K562 (cell line): Measurements from ENCODE around the gene GNG7. TPM values are rescaled to one million over a fixed set of nuclear protein-coding genes. Genes with fewer than 3 reads are reported as not detected.

Experiments
- ATAC-seq: fragments of 200-7000 bp; cut with Tn5 transposase; 3 replicates; pipeline ENCODE4 v1.9.1; 2020; ENCODE audit warnings: moderate library complexity
- BruUV-seq: library from RNA; stranded (reverse); fragments of 400-500 nt; replicated peaks from 2 replicates; lab custom pipeline; 2021; lab: Mats Ljungman, UMichigan
- CTCF ChIA-PET: fragments of 300-600 bp; formaldehyde crosslinking; extraction: SDS; loops from one replicate; lab custom pipeline; 2021; ENCODE audit warnings: low intra/inter-chr PET ratio; lab: Yijun Ruan, JAX
- POLR2A ChIA-PET: fragments of 300-600, 350-650 bp; sonication (Branson Sonifier 250); formaldehyde crosslinking; extraction: SDS; loops from one replicate; lab custom pipeline; 2021; ENCODE audit warnings: antibody characterized with exemption, inconsistent platforms; lab: Yijun Ruan, JAX
- DNase-seq, 4 experiments: peaks; one replicate each; pipeline versions ENCODE4 v3.0.0 to v3.0.0-alpha.2; 2011 to 2018; ENCODE audit warnings: low spot score in 3 of 4, mixed read lengths in 3 of 4; ENCODE audit errors: extremely low read depth in 1 of 4
- FAIRE-seq: peaks from 2 replicates; lab custom pipeline; 2011; peaks lifted over from hg19 to GRCh38; lab: Jason Lieb, UNC
- H2AFZ ChIP-seq: 2 replicates; pipeline ENCODE4 v1.6.0; 2011; ENCODE audit warnings: low read depth, low read length, control low read depth, inconsistent platforms
- H3K27ac ChIP-seq: fragments of 200-600 bp; 3 replicates; pipeline ENCODE4 v1.8.0; 2011; ENCODE audit warnings: low read depth, mild to moderate bottlenecking, control low read depth, inconsistent platforms, low read length, moderate library complexity, mixed read lengths; ENCODE audit errors: extremely low read depth
- H3K27me3 ChIP-seq, 2 experiments: fragments of 300-600 bp in 1 of 2; 2 replicates in 1 of 2; 3 replicates in 1 of 2; pipeline versions ENCODE4 v1.6.0 to v1.8.0; 2011; ENCODE audit warnings: inconsistent platforms in 2 of 2, low read length in 2 of 2, mild to moderate bottlenecking in 1 of 2, mixed read lengths in 1 of 2, moderate library complexity in 1 of 2; ENCODE audit not compliant: control insufficient read depth in 2 of 2, insufficient read depth in 2 of 2
- H3K36me3 ChIP-seq: fragments of 300-600 bp; 3 replicates; pipeline ENCODE4 v1.8.0; 2011; ENCODE audit warnings: mild to moderate bottlenecking, low read length, inconsistent platforms; ENCODE audit not compliant: control insufficient read depth, insufficient read depth
- H3K4me1 ChIP-seq, 2 experiments: fragments of 200-600 bp in 1 of 2; replicated peaks in 1 of 2; 2 replicates in 1 of 2; 3 replicates in 1 of 2; pipeline versions ENCODE4 v1.5.1 to v1.8.0; 2011; ENCODE audit warnings: inconsistent platforms in 2 of 2, low read length in 2 of 2, mild to moderate bottlenecking in 1 of 2, mixed read lengths in 1 of 2, moderate library complexity in 1 of 2; ENCODE audit not compliant: control insufficient read depth in 2 of 2, insufficient read depth in 2 of 2
- H3K4me2 ChIP-seq: 2 replicates; pipeline ENCODE4 v1.6.1; 2011; ENCODE audit warnings: low read length, control low read depth, inconsistent platforms, mixed read lengths; ENCODE audit not compliant: insufficient read depth
- H3K4me3 ChIP-seq: fragments of 200-600 bp; sonication (generic), shearing (Covaris generic); 2 replicates; pipeline ENCODE4 v1.5.1; 2016; ENCODE audit warnings: control low read depth, inconsistent platforms
- H3K79me2 ChIP-seq: fragments of 200-600 bp; 3 replicates; pipeline ENCODE4 v1.8.0; 2011; ENCODE audit warnings: low read length, inconsistent platforms; ENCODE audit not compliant: control insufficient read depth, insufficient read depth
- H3K9ac ChIP-seq, 2 experiments: 2 replicates each; pipeline versions ENCODE4 v1.6.0 to v1.6.1; 2011; ENCODE audit warnings: low read depth in 2 of 2, low read length in 2 of 2, control low read depth in 1 of 2, inconsistent platforms in 1 of 2, mild to moderate bottlenecking in 1 of 2, mixed read lengths in 1 of 2; ENCODE audit not compliant: insufficient read depth in 1 of 2
- H3K9me1 ChIP-seq: one replicate; pipeline ENCODE4 v1.6.0; 2011; ENCODE audit warnings: inconsistent platforms, mild to moderate bottlenecking, low read length, moderate library complexity; ENCODE audit not compliant: control insufficient read depth, insufficient read depth
- H3K9me3 ChIP-seq: replicated peaks from 2 replicates; pipeline ENCODE4 v1.5.1; 2011; ENCODE audit warnings: low read depth, low read length, inconsistent platforms; ENCODE audit not compliant: control insufficient read depth, insufficient read depth
- H4K20me1 ChIP-seq: replicated peaks from 2 replicates; pipeline ENCODE4 v1.6.1; 2011; ENCODE audit warnings: low read length, inconsistent platforms, mixed read lengths; ENCODE audit not compliant: control insufficient read depth, insufficient read depth
- ARID2 ChIP-seq: fragments of 450-650 bp; IDR thresholded peaks from 2 replicates; pipeline ENCODE4 v1.6.1; 2017; ENCODE audit warnings: antibody characterized with exemption, mild to moderate bottlenecking
- CBFB ChIP-seq: sonication (generic); formaldehyde crosslinking; IDR thresholded peaks from 2 replicates; pipeline ENCODE4 v1.4.0; 2020; ENCODE audit warnings: mild to moderate bottlenecking, missing genetic modification reagents
- CBX1 ChIP-seq: sonication (generic); IDR thresholded peaks from 2 replicates; pipeline ENCODE4 v1.6.1; 2016; ENCODE audit warnings: antibody characterized with exemption, low read depth, mild to moderate bottlenecking
- EP300 ChIP-seq: IDR thresholded peaks from 2 replicates; pipeline ENCODE4 v1.6.1; 2012; ENCODE audit warnings: low read length, improper control_type of control experiment
- KAT8 ChIP-seq: fragments of 450-650 bp; IDR thresholded peaks from 2 replicates; pipeline ENCODE4 v1.6.1; 2016; ENCODE audit warnings: low read depth, mild to moderate bottlenecking
- KLF10 ChIP-seq: fragments of 250-450 bp; sonication (Bioruptor Pico); IDR thresholded peaks from 2 replicates; pipeline ENCODE4 v1.6.1; 2021; ENCODE audit warnings: matching md5 sums
- KLF6 ChIP-seq: fragments of 250-450 bp; sonication (Bioruptor Pico); IDR thresholded peaks from 2 replicates; pipeline ENCODE4 v1.4.0; 2020; ENCODE audit warnings: mild to moderate bottlenecking, moderate library complexity, borderline replicate concordance
- NFATC3 ChIP-seq: fragments of 450-650 bp; IDR thresholded peaks from 2 replicates; pipeline ENCODE4 v1.6.1; 2017; ENCODE audit warnings: mild to moderate bottlenecking
- PATZ1 ChIP-seq: fragments of 250-450 bp; sonication (Bioruptor Pico); IDR thresholded peaks from 2 replicates; pipeline ENCODE4 v1.5.0; 2020; ENCODE audit warnings: mild to moderate bottlenecking, borderline replicate concordance
- PREB ChIP-seq: sonication (generic); formaldehyde crosslinking; IDR thresholded peaks from 2 replicates; pipeline ENCODE4 v1.8.1; 2023; ENCODE audit warnings: mild to moderate bottlenecking, missing genetic modification reagents
- TOE1 ChIP-seq, 2 experiments: fragments of 450-650 bp in 1 of 2; sonication (generic) in 1 of 2; formaldehyde crosslinking in 1 of 2; IDR thresholded peaks; 2 replicates each; pipeline versions ENCODE4 v1.7.1 to v1.8.0; 2016 to 2022; ENCODE audit warnings: borderline replicate concordance in 2 of 2, mild to moderate bottlenecking in 2 of 2, antibody characterized with exemption in 1 of 2, inconsistent platforms in 1 of 2, low read depth in 1 of 2, missing genetic modification reagents in 1 of 2, moderate library complexity in 1 of 2
- ZNF212 ChIP-seq: fragments of 450-650 bp; formaldehyde crosslinking; IDR thresholded peaks from 2 replicates; pipeline ENCODE4 v1.4.0; 2020; ENCODE audit warnings: mild to moderate bottlenecking
- ZNF232 ChIP-seq: sonication (generic); formaldehyde crosslinking; IDR thresholded peaks from 2 replicates; pipeline ENCODE4 v1.8.0; 2022; ENCODE audit warnings: mild to moderate bottlenecking, missing genetic modification reagents
- ZNF639 ChIP-seq, 2 experiments: fragments of 200-800 bp in 1 of 2; sonication (Bioruptor generic) in 1 of 2; sonication (generic) in 1 of 2; formaldehyde crosslinking in 1 of 2; IDR thresholded peaks in 1 of 2; conservative IDR thresholded peaks in 1 of 2; 2 replicates each; pipeline versions ENCODE4 v1.5.0 to v1.6.1; 2016 to 2020; ENCODE audit warnings: missing compliant biosample characterization in 1 of 2, missing genetic modification characterization in 1 of 2, missing genetic modification reagents in 1 of 2
- ZNF668 ChIP-seq: fragments of 250-450 bp; sonication (Bioruptor Pico); IDR thresholded peaks from 2 replicates; pipeline ENCODE4 v1.8.0; 2022; ENCODE audit warnings: mild to moderate bottlenecking, inconsistent platforms
- ZNF780A ChIP-seq: fragments of 250-450 bp; sonication (Bioruptor Pico); IDR thresholded peaks from 2 replicates; pipeline ENCODE4 v1.5.0; 2021; ENCODE audit warnings: mild to moderate bottlenecking
- ZNF785 ChIP-seq: fragments of 250-450 bp; sonication (Bioruptor Pico); IDR thresholded peaks from 2 replicates; pipeline ENCODE4 v1.4.0; 2020; ENCODE audit warnings: mild to moderate bottlenecking
- WGBS: fragments of 100-300 bp; shearing (Covaris generic); methylation state at CpG from one replicate; pipeline ENCODE4 v1.1.6; 2016; ENCODE audit warnings: low coverage, mixed read lengths; ENCODE audit not compliant: insufficient coverage; ENCODE audit errors: missing lambda C conversion rate; 5-methylcytosine and 5-hydroxymethylcytosine counted together
- in situ Hi-C: fragments of 300-500 bp; cut with MboI; formaldehyde crosslinking; loops from 4 replicates; pipeline ENCODE4 v1.15.0; 2018; ENCODE audit warnings: inconsistent platforms, mixed read lengths
- intact Hi-C: fragments of 100-400 bp; cut with micrococcal nuclease; formaldehyde crosslinking; loops from 2 replicates; pipeline ENCODE4 v1.14.2; 2022
- polyA plus RNA-seq, 8 experiments: library from polyadenylated mRNA; depleted of rRNA in 4 of 8; stranded (reverse) in 5 of 8; unstranded in 3 of 8; fragments of >200 nt; fragmentation: Nextera tagmentation in 2 of 8; fragmentation: Illumina TruSeq in 1 of 8; extraction: Ambion mirVana in 2 of 8; extraction: Trizol in 1 of 8; gene quantifications; 2 replicates each; pipeline versions ENCODE4 v1.2.1 to v1.2.3, GENCODE V29; 2011 to 2014; ENCODE audit warnings: inconsistent platforms in 1 of 8, missing spikeins in 1 of 8
- total RNA-seq, 7 experiments: library from RNA; depleted of rRNA in 6 of 7; stranded (reverse); fragments of >200 nt in 6 of 7; fragmentation: Illumina TruSeq in 2 of 7; extraction: Trizol in 2 of 7; gene quantifications; 2 replicates each; pipeline versions ENCODE4 v1.2.1 to v1.2.3, GENCODE V29; 2011 to 2021; ENCODE audit warnings: low replicate concordance in 1 of 7

GNG7 gene
- total and polyA plus RNA-seq, 9 of the 15 experiments (the other 6 are each of a cell fraction or from before 2014, with no cell fraction given): 0.01 to 0.20 (median 0.06) TPM; not detected in 1

- no peak for DNase-seq
- FAIRE-seq: no peak
- ChIA-PET POLR2A (no interaction called here), CTCF (interaction anchor here (0.6 kb wide), 1 partner anchor 27 kb away, joined by 3 read pairs; no protein-coding TSS in a partner anchor)
- Histone ChIP-seq H2AFZ (no peak overlapping the region), H3K4me1 (peaks cover 2 to 18% of the 10 kb centered on the region in 2 experiments; a peak in 3 of 5 replicates), H3K27ac (no peak overlapping the region), H3K79me2 (no peaks in the 10 kb centered on the region), H3K9ac (no peak overlapping the region), H3K27me3 (peaks cover 5 to 48% of the 10 kb centered on the region in 2 experiments), H4K20me1 (no peaks in the 10 kb centered on the region; the same call in 1 of the 2 replicates), H3K9me1 (no peaks in the 10 kb centered on the region), H3K36me3 (no peaks in the 10 kb centered on the region), H3K4me2 (no peak overlapping the region), H3K4me3 (no peak overlapping the region), H3K9me3 (peaks cover 2% of the 10 kb centered on the region; the same call in 1 of the 2 replicates)
- intact Hi-C loops: no loop called here
- WGBS: 41% methylated on average over 12 of the region's 12 CpGs
- TF ChIP-seq ZNF668: no peak
- no peak for TF ChIP-seq ZNF232 (CRISPR knock-in tag)
- no peak for TF ChIP-seq ARID2
- no peak for TF ChIP-seq ZNF780A
- no peak for TF ChIP-seq EP300
- no peak for TF ChIP-seq ZNF639 (CRISPR knock-in tag; conservative IDR thresholded peaks at IDR 0.05 in 1 of 2, IDR thresholded peaks at IDR 0.05 in 1 of 2)
- TF ChIP-seq KLF6 (CRISPR knock-in tag): no peak
- no peak for TF ChIP-seq PREB (CRISPR knock-in tag)
- TF ChIP-seq CBFB (CRISPR knock-in tag): no peak
- no peak for TF ChIP-seq NFATC3
- no peak for TF ChIP-seq TOE1 (IDR thresholded peaks at IDR 0.05; ENCODE audit: borderline replicate concordance)
- no peak for TF ChIP-seq TOE1 (CRISPR knock-in tag; IDR thresholded peaks at IDR 0.05; ENCODE audit: borderline replicate concordance, low read depth)
- TF ChIP-seq PATZ1 (CRISPR knock-in tag): no peak
- no peak for TF ChIP-seq CBX1
- TF ChIP-seq KLF10 (CRISPR knock-in tag): no peak
- no peak for TF ChIP-seq ZNF212 (CRISPR knock-in tag)
- no peak for TF ChIP-seq ZNF785 (CRISPR knock-in tag)
- TF ChIP-seq KAT8: no peak
- in situ Hi-C loops: no loop called here
- BruUV-seq: no TSS peak
- no peak for ATAC-seq
Observed at GRCh38 chr19:2623798-2624197, 78.7 kb downstream of the GNG7 start.
